HUES64 (cell line): ENCODE measurements around the gene CELSR3.

Experiments used
- H3K27ac ChIP-seq: 2 replicates; pipeline ENCODE4 v1.7.0; 2013; ENCODE audit warnings: low read depth, low read length, inconsistent platforms
- H3K27me3 ChIP-seq: 2 replicates; pipeline ENCODE4 v1.6.1; 2013; ENCODE audit warnings: mild to moderate bottlenecking, low read length; ENCODE audit not compliant: insufficient read depth
- H3K36me3 ChIP-seq: 2 replicates; pipeline ENCODE4 v1.6.1; 2013; ENCODE audit warnings: mild to moderate bottlenecking, low read length; ENCODE audit not compliant: insufficient read depth
- H3K4me1 ChIP-seq: 2 replicates; pipeline ENCODE4 v1.6.1; 2013; ENCODE audit warnings: mild to moderate bottlenecking, low read length, moderate library complexity; ENCODE audit not compliant: insufficient read depth
- H3K4me3 ChIP-seq: 2 replicates; pipeline ENCODE4 v1.5.1; 2013; ENCODE audit warnings: mild to moderate bottlenecking, low read length, moderate library complexity
- H3K9ac ChIP-seq: 2 replicates; pipeline ENCODE4 v1.6.1; 2013; ENCODE audit warnings: mild to moderate bottlenecking, low read depth, low read length
- H3K9me3 ChIP-seq: 2 replicates; pipeline ENCODE4 v1.6.1; 2013; ENCODE audit warnings: low read depth, low read length; ENCODE audit not compliant: insufficient read depth
- WGBS: fragments of 150-250, 120-280 bp; methylation state at CpG from one replicate; pipeline ENCODE4 v1.1.7; 2013; ENCODE audit warnings: missing lambda C conversion rate; 5-methylcytosine and 5-hydroxymethylcytosine counted together

CELSR3 gene

GRCh38 chr3:48696601-48697000 is 33.9 kb upstream of the CELSR3 start:
- Histone ChIP-seq H3K9me3 (no peaks in the 10 kb centered on the region), H3K36me3 (peaks cover 74% of the 10 kb centered on the region), H3K9ac (no peak overlapping the region), H3K4me1 (peaks cover 33% of the 10 kb centered on the region), H3K4me3 (no peak overlapping the region), H3K27me3 (no peaks in the 10 kb centered on the region), H3K27ac (no peak overlapping the region; the same call in 1 of the 2 replicates)

GRCh38 chr3:48696156-48696555 is 33.5 kb upstream of the CELSR3 start:
- Histone ChIP-seq H3K9ac (no peak overlapping the region), H3K27ac (no peak overlapping the region; the same call in 1 of the 2 replicates), H3K27me3 (no peaks in the 10 kb centered on the region), H3K9me3 (no peaks in the 10 kb centered on the region), H3K36me3 (peaks cover 78% of the 10 kb centered on the region), H3K4me3 (no peak overlapping the region), H3K4me1 (peaks cover 32% of the 10 kb centered on the region)
- WGBS = 91% methylated on average over 4 of the region's 5 CpGs

GRCh38 chr3:48695393-48695753 is 32.7 kb upstream of the CELSR3 start:
- Histone ChIP-seq H3K9me3 (no peaks in the 10 kb centered on the region), H3K27ac (peak overlapping the region; percentile 92), H3K36me3 (peaks cover 80% of the 10 kb centered on the region), H3K27me3 (no peaks in the 10 kb centered on the region), H3K4me1 (peaks cover 27% of the 10 kb centered on the region), H3K4me3 (peak overlapping the region; percentile 43), H3K9ac (peak overlapping the region; percentile 76)
- 30% methylated on average over 9 of the region's 9 CpGs for WGBS

GRCh38 chr3:48694610-48695392 is 32.1 kb upstream of the CELSR3 start:
- Histone ChIP-seq H3K9me3 (no peaks in the 10 kb centered on the region), H3K27me3 (no peaks in the 10 kb centered on the region), H3K4me1 (peaks cover 25% of the 10 kb centered on the region), H3K36me3 (peaks cover 80% of the 10 kb centered on the region), H3K27ac (peak overlapping the region; percentile 92), H3K9ac (peak overlapping the region; percentile 76), H3K4me3 (peak overlapping the region; percentile 43)
- WGBS = 69% methylated on average over 23 of the region's 23 CpGs

GRCh38 chr3:48693826-48694225 is 31.1 kb upstream of the CELSR3 start:
- Histone ChIP-seq H3K9me3 (no peaks in the 10 kb centered on the region), H3K27ac (no peak overlapping the region), H3K4me1 (peaks cover 25% of the 10 kb centered on the region), H3K4me3 (peak overlapping the region; percentile 43; the same call in 1 of the 2 replicates), H3K9ac (no peak overlapping the region), H3K36me3 (peaks cover 80% of the 10 kb centered on the region), H3K27me3 (no peaks in the 10 kb centered on the region)
- WGBS = 93% methylated on average over 8 of the region's 8 CpGs

- Histone ChIP-seq H3K4me1 (peaks cover 25% of the 10 kb centered on the region), H3K27ac (no peak overlapping the region), H3K4me3 (no peak overlapping the region), H3K36me3 (peaks cover 83% of the 10 kb centered on the region), H3K27me3 (no peaks in the 10 kb centered on the region), H3K9me3 (no peaks in the 10 kb centered on the region), H3K9ac (no peak overlapping the region)
These were observed 29.9 kb upstream of the CELSR3 start for GRCh38 chr3:48692551-48692950.

- no peak overlapping the region for H3K4me3 ChIP-seq
- no peaks in the 10 kb centered on the region for H3K9me3 ChIP-seq
- peaks cover 22% of the 10 kb centered on the region for H3K4me1 ChIP-seq
- no peaks in the 10 kb centered on the region for H3K27me3 ChIP-seq
- H3K9ac ChIP-seq = no peak overlapping the region
- no peak overlapping the region for H3K27ac ChIP-seq
- peaks cover 81% of the 10 kb centered on the region for H3K36me3 ChIP-seq
- 93% methylated on average over 2 of the region's 2 CpGs for WGBS
These were observed 28.3 kb upstream of the CELSR3 start for GRCh38 chr3:48690846-48691458.

- WGBS = 76% methylated on average over 5 of the region's 5 CpGs
- Histone ChIP-seq H3K36me3 (peaks cover 72% of the 10 kb centered on the region), H3K27ac (no peak overlapping the region), H3K4me3 (no peak overlapping the region), H3K4me1 (peaks cover 17% of the 10 kb centered on the region), H3K9ac (no peak overlapping the region), H3K9me3 (no peaks in the 10 kb centered on the region), H3K27me3 (no peaks in the 10 kb centered on the region)
These were observed 26.7 kb upstream of the CELSR3 start for GRCh38 chr3:48689384-48689783.

- WGBS = 94% methylated on average over 3 of the region's 3 CpGs
- Histone ChIP-seq H3K4me1 (peaks cover 15% of the 10 kb centered on the region), H3K36me3 (peaks cover 65% of the 10 kb centered on the region), H3K27ac (no peak overlapping the region), H3K9me3 (no peaks in the 10 kb centered on the region), H3K4me3 (no peak overlapping the region), H3K27me3 (no peaks in the 10 kb centered on the region), H3K9ac (no peak overlapping the region)
These were observed 26.0 kb upstream of the CELSR3 start for GRCh38 chr3:48688737-48689075.

GRCh38 chr3:48688032-48688736 is 25.5 kb upstream of the CELSR3 start:
- H3K36me3 ChIP-seq = peaks cover 60% of the 10 kb centered on the region
- H3K4me1 ChIP-seq = peaks cover 10% of the 10 kb centered on the region
- H3K9me3 ChIP-seq = no peaks in the 10 kb centered on the region
- H3K27ac ChIP-seq = no peak overlapping the region
- 95% methylated on average over 18 of the region's 18 CpGs for WGBS
- H3K4me3 ChIP-seq = no peak overlapping the region
- H3K9ac ChIP-seq = no peak overlapping the region
- no peaks in the 10 kb centered on the region for H3K27me3 ChIP-seq

GRCh38 chr3:48687220-48687678 is 24.6 kb upstream of the CELSR3 start:
- peaks cover 9% of the 10 kb centered on the region for H3K4me1 ChIP-seq
- WGBS = 90% methylated on average over 2 of the region's 3 CpGs
- H3K27me3 ChIP-seq = no peaks in the 10 kb centered on the region
- H3K9me3 ChIP-seq = no peaks in the 10 kb centered on the region
- H3K9ac ChIP-seq = no peak overlapping the region
- peaks cover 56% of the 10 kb centered on the region for H3K36me3 ChIP-seq
- H3K27ac ChIP-seq = no peak overlapping the region
- H3K4me3 ChIP-seq = no peak overlapping the region
